ENCODE measurements around the gene ERCC4. TPM values are rescaled to one million over a fixed set of nuclear protein-coding genes. Genes with fewer than 3 reads are reported as not detected.

Gene ERCC4
- total RNA-seq, 1 donor from 2014 or later = 7.2 TPM

DNA sequence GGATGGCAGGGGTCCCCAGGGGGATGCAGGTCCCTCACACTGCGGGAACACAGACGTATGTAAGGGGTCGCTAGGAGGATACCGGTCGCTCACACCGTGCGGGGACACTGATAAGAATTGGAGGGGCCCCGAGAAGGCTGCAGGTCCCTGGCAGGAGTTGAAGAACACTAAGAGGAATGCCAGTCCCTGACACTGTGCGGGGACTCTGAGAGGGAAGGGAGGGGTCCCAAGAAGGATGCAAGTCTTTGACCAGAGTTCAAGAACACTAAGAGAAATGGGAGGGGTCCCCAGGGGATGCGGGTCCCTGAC is 510 bp downstream of the ERCC4 start:
- Histone ChIP-seq H3K36me3 (ENCODE audit: control insufficient read depth, insufficient read depth, low read length) (peaks cover 1% of the 10 kb centered on the region), H3K27me3 (ENCODE audit: control insufficient read depth, insufficient read depth, low read length) (no peaks in the 10 kb centered on the region), H3K4me3 (ENCODE audit: low read depth, low read length) (peak overlapping the region; percentile 75)
- DNase-seq (ENCODE audit: low read depth) = no peak
- TF ChIP-seq CTCF (IDR thresholded peaks at IDR 0.05; ENCODE audit: insufficient read depth, low read length, poor library complexity, severe bottlenecking) = no peak

- H3K4me3 ChIP-seq (ENCODE audit: low read depth, low read length) = no peak overlapping the region
- peaks cover 1% of the 10 kb centered on the region for H3K36me3 ChIP-seq (ENCODE audit: control insufficient read depth, insufficient read depth, low read length)
Observed at GRCh38 chr16:13921328-13921727, 1.4 kb downstream of the ERCC4 start.

DNA sequence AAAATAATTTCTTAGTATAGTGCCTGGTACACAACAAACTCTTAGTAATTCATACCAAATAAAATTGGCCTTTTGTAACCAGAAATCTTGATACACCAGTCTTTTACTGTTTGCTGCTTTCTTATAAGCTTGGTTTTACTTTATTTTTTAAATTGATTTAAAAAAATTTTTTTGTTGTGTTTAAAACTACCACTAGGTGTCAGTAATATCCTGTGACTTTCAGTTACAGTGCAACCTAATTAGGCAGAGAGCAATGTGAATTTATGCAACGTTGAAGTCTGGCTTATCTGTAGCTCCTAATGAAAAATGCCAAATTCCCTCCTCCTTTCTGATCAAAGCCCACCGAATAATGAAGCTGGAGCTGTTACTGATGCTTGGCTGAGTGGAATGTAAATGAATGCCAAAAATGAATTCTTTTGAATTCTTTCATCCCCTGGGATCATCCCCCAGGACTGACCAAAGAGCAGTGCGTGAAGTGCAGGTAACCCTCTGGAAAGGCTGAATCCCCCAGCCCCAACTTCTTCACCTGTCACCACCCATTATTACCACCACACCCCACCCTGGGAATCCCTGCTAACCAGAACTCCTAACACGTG is 3.8 kb downstream of the ERCC4 start:
- TF ChIP-seq CTCF (IDR thresholded peaks at IDR 0.05; ENCODE audit: insufficient read depth, low read length, poor library complexity, severe bottlenecking) = peak; percentile 45
- Histone ChIP-seq H3K4me3 (ENCODE audit: low read depth, low read length) (no peak overlapping the region), H3K36me3 (ENCODE audit: control insufficient read depth, insufficient read depth, low read length) (peaks cover 1% of the 10 kb centered on the region), H3K27me3 (ENCODE audit: control insufficient read depth, insufficient read depth, low read length) (no peaks in the 10 kb centered on the region)
- no peak for DNase-seq (ENCODE audit: low read depth)

More at GRCh38 chr16:13921328-13921727, 1.4 kb downstream of the ERCC4 start:
- no peak for DNase-seq (ENCODE audit: low read depth)
- H3K27me3 ChIP-seq (ENCODE audit: control insufficient read depth, insufficient read depth, low read length) = no peaks in the 10 kb centered on the region
- TF ChIP-seq CTCF (IDR thresholded peaks at IDR 0.05; ENCODE audit: insufficient read depth, low read length, poor library complexity, severe bottlenecking) = no peak

DNA sequence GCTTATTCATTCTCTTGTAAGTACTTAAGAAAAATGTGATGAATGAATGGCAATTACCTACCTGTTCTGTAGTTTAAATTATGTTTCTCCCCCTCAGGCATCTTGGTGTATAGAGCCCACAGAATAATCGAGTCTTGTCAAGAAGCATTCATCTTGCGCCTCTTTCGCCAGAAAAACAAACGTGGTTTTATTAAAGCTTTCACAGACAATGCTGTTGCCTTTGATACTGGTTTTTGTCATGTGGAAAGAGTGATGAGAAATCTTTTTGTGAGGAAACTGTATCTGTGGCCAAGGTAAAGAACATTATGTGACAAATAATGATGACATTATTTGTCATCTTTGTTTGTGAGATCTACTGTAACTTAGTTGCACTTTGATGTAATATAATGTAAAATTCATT is 6.5 kb downstream of the ERCC4 start:
- H3K4me3 ChIP-seq (ENCODE audit: low read depth, low read length) = no peak overlapping the region
- no peak for TF ChIP-seq CTCF (IDR thresholded peaks at IDR 0.05; ENCODE audit: insufficient read depth, low read length, poor library complexity, severe bottlenecking)
- no peaks in the 10 kb centered on the region for H3K36me3 ChIP-seq (ENCODE audit: control insufficient read depth, insufficient read depth, low read length)
- DNase-seq (ENCODE audit: low read depth) = no peak
- H3K27me3 ChIP-seq (ENCODE audit: control insufficient read depth, insufficient read depth, low read length) = no peaks in the 10 kb centered on the region

DNA sequence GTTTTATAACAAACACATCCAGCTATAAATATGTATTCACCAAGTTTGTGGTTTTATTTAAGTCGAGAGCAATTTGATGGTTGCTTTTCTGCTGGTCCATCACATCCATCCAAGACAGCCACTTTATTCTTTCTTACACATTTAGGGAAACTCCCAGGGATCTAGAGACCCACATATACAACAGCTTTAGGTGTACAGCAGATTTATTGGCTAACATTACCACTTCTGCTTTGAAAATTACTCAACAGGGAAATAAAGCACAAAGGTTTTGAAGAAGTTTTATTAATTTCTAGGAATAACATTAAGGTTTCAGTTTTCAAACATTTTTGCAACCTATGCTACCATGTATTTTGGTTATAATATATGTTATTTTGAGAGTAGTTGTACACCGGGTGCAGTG is 6.9 kb downstream of the ERCC4 start:
- no peaks in the 10 kb centered on the region for H3K27me3 ChIP-seq (ENCODE audit: control insufficient read depth, insufficient read depth, low read length)
- no peak for TF ChIP-seq CTCF (IDR thresholded peaks at IDR 0.05; ENCODE audit: insufficient read depth, low read length, poor library complexity, severe bottlenecking)
- no peak for DNase-seq (ENCODE audit: low read depth)
- H3K4me3 ChIP-seq (ENCODE audit: low read depth, low read length) = no peak overlapping the region
- no peaks in the 10 kb centered on the region for H3K36me3 ChIP-seq (ENCODE audit: control insufficient read depth, insufficient read depth, low read length)

DNA sequence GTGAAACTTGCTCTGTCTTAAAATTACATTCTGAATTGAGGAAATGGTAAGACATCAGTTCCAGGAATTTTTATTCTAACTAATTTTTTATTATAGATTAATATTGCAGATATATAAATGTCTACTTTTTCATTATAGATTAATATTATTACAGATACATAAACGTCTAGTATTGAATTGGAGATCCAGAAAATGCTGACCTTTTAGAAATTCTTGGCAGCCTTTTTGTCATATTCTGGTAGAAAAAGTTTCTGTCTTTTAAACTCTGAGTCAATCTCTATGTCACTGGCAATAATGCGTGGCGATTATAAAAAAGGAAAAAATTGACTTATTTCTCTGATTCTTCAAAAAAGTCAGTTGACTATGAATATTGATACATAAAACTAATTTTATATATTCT is 8.7 kb downstream of the ERCC4 start:
- H3K4me3 ChIP-seq (ENCODE audit: low read depth, low read length) = no peak overlapping the region
- no peak for DNase-seq (ENCODE audit: low read depth)
- TF ChIP-seq CTCF (IDR thresholded peaks at IDR 0.05; ENCODE audit: insufficient read depth, low read length, poor library complexity, severe bottlenecking) = no peak
- no peaks in the 10 kb centered on the region for H3K36me3 ChIP-seq (ENCODE audit: control insufficient read depth, insufficient read depth, low read length)
- H3K27me3 ChIP-seq (ENCODE audit: control insufficient read depth, insufficient read depth, low read length) = no peaks in the 10 kb centered on the region

Measured in kidney epithelial cell (primary cell).